GM19324 (cell line): ENCODE data around the gene POLR2E.

Experiments used
- ATAC-seq: cut with Tn5 transposase; IDR thresholded peaks from one replicate; pipeline ENCODE4 v1.9.1; 2021; ENCODE audit warnings: mild to moderate bottlenecking, moderate library complexity; ENCODE audit not compliant: unreplicated experiment, low FRiP score

POLR2E gene

DNA sequence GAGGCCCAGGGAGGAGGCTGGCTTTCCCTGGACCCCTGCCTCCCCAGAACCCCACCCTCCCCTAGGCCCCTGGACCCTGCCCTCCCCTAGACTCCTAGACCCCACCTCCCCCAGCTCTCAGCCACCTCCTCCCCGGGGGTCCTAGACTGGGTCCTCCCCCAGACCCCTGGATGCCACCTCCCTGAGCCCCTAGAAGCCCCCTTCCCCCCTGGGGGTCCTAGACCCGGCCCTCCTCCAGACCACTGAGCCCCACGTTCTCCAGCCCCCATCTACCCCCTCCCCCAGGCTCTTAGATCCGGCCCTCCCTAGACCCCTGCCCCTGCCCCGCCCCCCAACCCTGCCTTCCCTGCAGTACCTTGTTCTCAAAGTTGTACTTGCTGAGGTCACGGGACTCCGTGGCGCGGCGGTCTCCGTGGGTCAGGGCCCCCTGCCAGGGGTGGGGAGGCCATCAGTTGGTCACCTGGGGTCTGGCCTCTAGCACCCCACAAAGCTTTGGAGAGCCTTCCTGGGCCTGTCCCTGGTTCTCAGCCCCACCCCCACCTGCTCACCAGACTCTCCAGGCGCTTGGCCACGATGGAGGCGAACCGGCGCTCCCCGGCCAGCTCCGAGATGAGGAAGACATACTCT, 16.6 kb upstream of the POLR2E start:
- no peak for ATAC-seq

DNA sequence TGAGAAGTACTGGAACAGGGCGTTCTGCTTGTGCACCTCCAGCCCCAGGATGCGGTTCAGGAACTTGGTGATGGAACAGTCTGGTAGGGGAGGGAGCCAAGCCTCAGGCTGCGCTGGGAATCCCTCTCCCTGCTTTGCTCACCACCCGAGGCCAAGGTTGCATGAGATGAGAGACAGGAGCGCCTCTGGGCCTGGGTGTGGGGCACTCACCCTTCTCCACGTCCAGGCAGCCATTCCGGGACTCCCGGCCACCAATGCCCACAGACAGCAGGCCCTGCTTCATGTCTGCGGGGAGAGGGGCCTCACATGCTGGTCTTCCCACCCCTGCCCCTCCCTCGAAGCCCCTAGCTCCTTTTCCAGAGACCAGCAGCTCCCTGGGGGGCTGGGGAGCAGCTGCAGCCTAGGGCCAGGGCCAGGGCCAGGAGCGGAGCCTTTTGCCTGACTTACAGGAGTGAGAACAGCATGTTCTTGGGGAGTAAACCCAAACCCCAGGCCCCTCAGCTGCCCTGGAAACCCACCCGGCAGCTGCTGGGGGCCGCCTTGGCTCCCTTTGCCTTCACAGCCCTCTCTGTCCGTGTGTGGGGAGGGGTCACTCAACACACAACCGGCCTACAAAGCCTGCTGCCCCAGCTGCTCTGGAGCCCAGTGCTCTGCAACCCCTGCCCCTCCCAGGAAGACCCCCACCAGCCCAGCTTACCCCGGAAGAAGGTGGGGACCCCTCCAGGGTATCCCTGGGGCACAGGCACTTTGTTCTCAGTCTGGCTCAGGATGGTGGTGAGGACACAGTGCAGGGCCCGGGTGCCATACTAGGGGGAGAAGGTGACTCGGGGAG, 15.8 kb upstream of the POLR2E start:
- no peak for ATAC-seq

DNA sequence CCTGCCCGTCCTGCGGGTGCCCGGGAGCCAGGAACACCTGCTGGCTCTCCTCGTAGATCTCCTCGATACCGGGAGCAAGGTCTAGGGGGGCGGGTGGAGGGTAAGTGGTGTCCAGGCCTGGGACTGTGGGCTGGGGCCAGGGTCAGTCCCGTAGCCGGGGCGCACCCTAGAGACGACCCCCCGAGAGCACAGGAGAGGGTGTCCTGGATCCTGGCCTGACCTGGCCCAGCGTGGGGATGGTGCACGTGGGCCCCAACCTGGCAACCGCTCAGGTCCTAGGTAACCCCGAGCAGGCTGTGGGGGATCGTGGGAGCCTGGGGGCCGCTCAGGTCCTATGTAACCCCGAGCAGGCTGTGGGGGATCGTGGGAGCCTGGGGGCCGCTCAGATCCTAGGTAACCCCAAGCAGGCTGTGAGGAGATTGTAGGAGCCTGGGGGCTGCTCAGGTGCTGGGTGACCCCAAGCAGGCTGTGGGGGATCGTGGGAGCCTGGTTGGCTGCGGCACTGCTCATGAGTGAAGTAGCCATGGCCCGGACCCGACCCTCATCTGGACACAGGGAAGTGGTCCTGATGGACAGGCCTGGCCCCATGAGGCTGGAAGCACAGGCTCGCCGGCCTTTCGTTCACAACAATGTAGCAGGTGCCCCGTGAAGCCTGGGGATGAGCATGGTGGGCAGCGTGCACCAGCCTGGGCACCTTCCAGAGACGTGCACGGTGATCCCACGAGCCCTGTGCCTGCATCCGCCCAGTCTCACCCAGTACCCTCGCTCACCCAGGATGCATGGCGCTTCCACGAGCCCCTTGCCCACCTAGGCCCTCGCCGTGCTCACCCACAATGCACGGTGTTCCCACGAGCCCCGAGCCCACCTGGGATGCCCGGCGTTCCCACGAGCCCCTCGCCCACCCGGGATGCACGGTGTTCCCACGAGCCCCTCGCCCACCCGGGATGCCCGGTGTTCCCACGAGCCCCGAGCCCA, 14.8 kb upstream of the POLR2E start:
- ATAC-seq: no peak

DNA sequence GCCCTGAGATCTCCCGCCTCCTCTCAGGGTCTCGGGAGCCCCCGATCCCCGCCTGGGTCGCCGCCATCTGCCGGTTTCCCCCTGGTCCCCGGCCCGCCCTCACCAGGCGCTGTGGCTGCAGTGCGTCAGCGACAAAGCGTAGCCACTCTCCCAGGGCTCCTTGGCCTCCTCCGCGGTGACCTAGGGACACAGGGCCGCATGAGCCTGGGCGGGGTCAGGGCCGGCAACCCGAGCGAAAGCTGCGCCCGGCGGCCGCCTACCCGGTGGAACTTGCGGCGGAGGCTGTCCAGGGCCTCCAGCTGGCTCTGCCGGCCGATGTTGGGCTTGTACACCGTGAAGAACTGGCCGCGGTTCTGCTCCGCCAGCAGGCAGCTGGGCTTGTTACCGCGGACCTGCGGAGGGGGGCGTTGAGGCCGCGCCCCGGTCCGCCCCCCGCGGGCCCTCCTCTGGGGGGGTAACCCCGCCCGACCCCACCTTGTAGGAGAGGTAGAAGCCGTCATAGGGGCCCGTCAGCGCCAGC, 13.9 kb upstream of the POLR2E start:
- ATAC-seq: no peak

DNA sequence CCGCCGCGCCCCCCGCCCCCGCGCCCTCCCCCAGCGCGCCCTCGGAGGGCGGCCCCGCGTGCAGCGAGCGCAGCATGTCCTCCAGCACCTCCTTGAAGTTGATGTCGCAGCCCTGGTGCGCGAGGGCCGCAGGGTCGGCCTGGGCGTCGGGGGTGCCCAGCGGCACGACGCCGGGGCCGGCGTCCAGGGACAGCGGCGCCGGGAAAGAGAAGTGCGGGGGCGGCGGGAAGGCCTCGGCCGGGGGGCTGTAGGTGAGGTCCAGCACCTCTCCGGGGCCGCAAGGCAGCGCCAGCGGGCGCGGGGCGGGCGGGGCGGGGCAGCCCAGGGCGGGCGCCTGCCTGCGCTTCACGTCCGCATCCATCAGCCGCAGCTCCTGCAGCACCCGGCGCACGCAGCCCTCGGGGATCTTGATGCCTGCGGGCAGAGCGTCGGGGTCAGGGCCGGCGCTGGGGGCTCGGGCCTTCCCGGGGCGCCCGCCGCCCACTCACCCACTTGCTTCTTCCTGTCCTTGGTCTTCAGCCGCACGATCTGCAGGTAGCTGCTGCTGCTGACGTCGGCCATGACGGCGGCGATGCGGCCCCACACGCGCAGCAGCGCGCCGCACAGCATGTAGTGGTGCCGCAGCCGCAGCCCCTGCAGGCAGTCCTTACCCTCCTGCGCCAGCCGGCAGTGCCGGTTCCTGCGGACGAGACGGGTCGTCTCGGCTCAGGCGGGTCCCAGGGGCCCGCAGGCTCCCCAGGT, 13.3 kb upstream of the POLR2E start:
- no peak for ATAC-seq

DNA sequence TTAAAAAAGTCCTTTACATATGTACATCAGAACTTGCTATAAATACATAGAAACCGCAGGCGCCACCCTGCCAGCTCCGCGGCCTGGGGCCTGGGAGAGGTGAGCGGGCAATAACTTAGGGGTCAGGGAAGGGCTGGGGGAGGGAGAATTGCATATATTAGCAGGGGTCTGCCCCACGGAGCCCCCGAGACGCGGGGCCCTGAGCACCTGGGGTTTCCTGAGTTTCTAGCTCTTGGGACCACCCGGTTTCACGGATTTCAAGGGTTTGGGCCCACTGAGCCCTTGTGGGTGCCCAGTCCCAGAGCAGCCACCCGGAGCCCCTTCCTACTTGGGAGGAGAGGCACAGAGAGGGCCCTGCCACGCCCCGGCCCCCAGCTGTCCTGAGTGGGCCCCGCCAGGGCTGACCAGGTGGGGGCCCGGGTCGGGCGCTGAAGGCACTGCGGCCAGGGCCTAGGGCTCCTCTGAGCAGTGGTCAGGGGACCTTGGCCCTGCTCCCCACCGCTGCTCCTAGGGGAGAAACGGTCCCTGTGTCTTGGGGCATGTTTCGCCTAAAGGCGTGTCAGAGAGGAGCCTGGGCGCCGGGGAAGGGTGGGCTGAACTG, 12.6 kb upstream of the POLR2E start:
- no peak for ATAC-seq

DNA sequence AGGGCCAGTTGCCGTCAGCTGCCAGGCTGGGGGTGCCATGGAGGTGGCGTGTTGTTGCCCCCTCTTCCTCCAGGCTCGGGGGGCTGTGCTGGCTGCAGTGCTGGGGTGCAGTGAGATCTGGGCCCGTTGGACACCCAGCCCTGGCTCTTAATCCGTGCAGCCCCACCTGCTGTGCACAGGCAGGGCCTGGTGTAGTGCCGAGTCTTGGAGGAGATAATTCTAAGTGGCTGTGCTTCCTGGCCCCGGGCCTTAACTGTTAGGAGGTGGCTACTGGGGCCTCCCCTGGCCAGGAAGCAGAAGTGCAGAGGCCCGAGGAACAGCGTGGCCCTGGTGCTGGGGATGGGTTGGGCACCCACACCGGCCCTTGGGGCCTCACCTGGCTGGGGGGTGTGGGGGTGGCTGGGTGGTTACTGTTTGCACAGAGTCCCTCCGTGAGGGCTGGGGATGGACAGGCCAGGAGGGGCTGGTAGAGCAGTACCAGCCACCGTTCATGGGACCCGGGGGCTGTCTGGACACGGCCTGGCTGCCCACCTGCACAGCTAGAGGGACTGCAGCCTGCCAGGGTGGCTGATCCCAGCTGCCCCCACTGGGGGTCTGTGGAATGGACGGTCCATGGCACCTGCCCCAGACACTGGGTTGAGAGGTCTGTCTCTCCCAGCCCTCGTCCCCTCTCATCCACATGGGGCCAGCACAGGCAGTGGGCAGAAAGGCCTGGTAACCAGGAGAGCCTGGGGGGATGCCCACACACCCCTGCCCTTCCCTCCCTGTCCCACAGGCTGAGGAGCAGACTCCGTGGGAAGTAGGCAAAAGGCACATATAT, 11.9 kb upstream of the POLR2E start:
- no peak for ATAC-seq

DNA sequence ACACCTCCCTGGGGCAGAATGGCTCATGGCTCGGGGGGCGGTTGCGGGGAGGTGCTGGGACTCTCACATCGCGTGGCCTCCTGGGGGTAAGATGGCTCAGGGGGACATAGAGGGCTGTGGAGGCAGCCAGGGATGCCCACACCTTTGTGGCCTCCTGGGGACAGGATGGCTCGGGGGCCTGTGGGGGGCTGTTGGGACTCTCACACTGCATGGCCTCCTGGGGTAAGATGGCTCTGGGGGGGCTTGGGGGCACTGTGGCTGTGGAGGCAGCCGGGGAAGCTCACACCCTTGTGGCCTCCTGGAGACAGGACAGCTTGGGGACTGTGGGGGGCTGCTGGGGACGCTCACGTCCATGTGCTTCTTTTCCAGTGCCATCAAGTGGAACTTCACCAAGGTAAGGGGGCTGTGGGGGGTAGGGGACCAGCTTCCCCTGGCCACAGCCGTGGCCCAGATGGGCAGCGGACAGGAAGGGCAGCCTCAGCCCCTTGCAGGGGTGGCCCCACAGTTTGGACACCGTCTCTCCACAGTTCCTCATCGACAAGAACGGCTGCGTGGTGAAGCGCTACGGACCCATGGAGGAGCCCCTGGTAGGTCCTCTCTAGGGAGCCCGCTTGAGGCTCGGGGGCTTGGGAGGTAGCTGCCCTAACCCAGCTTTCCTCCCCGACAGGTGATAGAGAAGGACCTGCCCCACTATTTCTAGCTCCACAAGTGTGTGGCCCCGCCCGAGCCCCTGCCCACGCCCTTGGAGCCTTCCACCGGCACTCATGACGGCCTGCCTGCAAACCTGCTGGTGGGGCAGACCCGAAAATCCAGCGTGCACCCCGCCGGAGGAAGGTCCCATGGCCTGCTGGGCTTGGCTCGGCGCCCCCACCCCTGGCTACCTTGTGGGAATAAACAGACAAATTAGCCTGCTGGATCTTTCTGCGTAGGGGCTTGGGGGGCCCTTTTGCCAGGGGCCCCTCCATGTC, 11.0 kb upstream of the POLR2E start:
- no peak for ATAC-seq

DNA sequence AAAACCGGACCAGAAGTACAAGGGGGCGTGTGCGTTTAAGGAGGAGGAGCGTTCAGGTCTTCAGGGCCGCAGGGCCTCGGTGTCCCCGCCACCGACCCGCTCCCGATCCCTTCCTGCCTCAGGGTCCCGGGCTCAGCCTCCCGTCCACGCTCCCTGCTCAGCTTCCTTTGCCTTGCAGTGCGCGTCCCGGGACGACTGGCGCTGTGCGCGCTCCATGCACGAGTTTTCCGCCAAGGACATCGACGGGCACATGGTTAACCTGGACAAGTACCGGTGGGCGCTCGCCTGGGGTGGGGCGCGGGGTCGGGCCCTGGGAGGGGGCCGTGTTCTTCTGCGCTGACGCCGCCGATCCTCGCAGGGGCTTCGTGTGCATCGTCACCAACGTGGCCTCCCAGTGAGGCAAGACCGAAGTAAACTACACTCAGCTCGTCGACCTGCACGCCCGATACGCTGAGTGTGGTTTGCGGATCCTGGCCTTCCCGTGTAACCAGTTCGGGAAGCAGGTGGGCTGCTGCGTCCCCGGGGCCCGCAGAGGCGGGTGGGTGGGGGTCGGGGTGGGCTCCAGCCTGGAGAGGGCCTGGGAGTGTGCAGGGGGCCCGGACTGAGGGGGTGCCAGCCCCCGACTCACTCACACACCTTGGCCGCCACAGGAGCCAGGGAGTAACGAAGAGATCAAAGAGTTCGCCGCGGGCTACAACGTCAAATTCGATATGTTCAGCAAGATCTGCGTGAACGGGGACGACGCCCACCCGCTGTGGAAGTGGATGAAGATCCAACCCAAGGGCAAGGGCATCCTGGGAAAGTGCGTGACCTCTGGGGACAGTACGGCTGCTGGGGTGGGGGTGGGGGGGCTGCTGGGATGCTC, 10.1 kb upstream of the POLR2E start:
- no peak for ATAC-seq

DNA sequence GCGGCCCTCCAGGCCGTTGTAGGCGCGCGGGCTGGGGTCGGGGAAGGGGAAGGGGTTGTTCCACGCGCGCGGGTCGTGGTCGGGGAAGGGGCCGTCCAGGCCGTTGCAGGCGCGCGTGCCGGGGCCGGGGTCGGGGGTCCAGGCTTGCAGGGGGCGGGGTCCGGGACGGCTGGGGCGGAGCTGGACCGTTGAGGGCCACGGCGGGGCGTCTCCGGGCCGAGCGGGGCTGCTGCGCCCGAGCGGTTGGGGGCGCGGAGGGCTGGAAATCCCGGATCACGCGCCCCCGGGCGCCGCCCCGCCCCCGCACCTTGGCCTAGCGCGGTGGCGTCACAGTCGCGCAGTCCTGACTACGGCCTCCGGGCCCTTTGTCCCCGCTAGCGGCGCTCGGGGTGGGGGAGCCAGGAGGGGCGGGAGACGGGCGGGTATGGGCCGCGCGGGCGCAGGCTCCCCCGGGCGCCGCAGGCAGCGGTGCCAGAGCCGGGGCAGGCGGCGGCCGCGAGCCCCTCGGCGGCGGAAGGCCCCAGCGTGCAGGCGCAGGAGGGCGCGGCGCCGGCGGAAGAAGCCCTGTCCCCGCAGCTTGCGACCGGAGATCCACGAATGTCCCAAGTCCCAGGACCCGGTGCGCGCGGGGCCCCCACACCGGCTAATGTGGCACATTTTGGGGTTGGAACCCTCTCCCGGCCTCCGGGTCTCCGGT, 9.3 kb upstream of the POLR2E start:
- peak; percentile 35 for ATAC-seq

DNA sequence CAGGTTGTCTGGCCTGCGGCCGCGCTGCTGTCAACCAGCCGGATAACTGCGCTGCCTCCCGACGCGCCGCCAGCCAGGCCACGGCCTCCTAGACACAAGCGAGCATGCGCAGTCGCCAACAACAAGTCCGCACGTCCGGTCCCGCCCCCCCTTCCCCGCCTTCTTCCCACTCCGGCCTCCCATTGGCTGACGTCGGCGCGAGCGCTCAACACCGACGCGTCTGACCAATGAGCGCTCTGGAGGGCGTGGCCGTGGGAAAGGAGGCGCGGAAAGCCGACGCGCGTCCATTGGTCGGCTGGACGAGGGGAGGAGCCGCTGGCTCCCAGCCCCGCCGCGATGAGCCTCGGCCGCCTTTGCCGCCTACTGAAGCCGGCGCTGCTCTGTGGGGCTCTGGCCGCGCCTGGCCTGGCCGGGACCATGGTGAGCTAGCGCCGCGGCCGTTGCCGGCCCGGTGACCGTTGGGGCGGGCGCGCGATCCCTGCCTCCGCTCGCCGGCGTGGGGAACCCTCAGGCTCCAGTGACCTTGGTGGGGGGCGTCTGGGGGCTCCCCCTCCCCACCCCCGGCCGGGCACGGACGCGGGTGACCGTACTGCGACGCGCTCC, 8.6 kb upstream of the POLR2E start, which contains the start of gene GPX4:
Gene GPX4, plus strand, starts transcription at position 287 of the 603 bp plus-strand sequence. Its CDS starts 50 bp downstream, at position 337.
- peak; percentile 75 for ATAC-seq

DNA sequence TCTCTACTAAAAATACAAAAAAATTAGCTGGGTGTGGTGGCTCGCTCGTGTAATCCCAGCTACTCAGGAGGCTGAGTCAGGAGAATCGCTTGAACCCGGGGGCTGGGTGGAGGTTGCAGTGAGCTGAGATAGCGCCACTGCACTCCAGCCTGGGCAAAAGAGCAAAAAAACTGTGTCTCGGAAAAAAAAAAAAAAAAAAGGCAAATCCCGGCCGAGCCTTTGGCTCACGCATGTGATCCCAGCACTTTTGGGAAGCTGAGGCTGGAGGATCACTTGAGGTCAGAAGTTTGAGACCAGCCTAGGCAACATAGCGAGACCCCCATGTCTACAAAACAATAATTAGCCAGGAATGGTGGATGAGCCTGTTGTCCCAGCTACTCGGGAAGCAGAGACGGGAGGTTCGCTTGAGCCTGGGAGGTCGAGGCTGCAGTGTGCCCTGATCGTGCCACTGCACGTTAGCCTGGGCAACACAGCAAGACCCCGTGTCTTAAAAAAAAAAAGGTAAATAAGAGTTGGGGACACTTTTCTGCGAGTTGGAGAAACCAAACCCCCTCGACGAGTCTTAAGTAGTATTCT, 8.0 kb upstream of the POLR2E start:
- ATAC-seq: no peak

DNA sequence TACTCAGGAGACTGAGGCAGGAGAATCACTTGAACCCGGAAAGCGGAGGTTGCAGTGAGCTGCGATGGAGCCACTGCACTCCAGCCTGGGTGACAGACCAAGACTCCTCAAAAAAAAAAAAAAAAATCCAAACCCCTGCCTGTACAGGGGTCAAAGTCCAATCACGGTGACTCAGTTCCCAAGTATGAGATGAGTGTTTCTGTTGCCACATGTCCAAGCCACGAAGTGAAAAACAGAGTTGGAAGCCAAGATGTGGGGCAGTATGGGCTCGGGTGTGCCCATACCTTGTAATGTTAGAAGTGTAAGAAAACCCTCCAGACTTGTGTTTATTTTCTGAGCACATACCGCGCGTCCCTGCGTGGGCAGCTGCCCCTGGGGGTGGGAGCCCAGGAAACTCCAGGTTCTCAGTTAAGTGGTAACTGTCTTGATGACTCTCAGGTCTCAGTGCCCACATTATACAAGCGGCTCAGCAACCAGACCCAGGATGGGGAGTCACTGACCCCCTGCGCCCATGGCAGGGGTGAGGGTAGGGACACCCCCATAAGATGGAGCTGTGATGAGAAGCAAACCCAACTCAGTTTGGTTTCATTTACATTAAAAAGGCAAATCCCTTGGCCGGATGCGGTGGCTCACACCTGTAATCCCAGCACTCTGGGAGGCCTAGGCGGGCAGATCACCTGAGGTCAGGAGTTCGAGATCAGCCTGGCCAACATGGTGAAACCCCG, 7.4 kb upstream of the POLR2E start:
- no peak for ATAC-seq

DNA sequence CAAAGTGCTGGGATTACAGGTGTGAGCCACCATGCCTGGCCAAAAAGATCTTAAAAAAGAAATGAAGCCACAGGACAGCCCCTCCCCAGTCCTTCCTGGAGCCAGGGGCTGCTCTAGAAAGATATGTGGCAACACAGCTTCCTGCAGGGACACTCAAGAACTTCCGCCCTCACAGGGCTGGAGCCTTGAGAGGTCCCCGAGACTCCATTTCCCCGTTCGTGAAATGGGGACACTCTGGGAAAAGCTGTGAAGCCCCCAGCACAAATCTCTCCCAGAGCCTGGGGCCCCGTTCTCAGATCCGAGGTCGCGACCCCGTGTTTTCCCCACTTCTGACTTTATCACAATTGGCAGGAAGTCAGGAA, 6.1 kb upstream of the POLR2E start:
- no peak for ATAC-seq
